ENCODE measurements around the gene MMP15.
A peak's percentile ranks its signal among the peaks of the same experiment; 100 is the strongest.

MMP15 gene

GRCh38 chr16:58035356-58036170 lies 10.0 kb downstream of the MMP15 start:
- DNase-seq: peak; percentile 54

GRCh38 chr16:58036943-58037342 lies 11.4 kb downstream of the MMP15 start:
- no peak for DNase-seq

GRCh38 chr16:58037365-58038057 lies 12.0 kb downstream of the MMP15 start:
- DNase-seq: no peak

- no peak for DNase-seq
Observed at GRCh38 chr16:58038219-58038641, 12.7 kb downstream of the MMP15 start.

GRCh38 chr16:58039829-58040495 lies 14.4 kb downstream of the MMP15 start:
- no peak for DNase-seq

DNA sequence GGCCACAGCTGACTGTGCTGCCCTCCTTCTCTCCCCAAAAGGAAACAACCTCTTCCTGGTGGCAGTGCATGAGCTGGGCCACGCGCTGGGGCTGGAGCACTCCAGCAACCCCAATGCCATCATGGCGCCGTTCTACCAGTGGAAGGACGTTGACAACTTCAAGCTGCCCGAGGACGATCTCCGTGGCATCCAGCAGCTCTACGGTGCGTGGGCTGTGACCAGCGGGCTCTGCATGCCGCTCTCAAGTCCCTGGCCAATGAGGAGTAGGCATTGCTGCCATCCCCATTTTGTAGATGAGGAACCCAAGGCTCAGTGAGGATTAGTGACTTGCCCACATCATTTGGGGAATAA lies 14.9 kb downstream of the MMP15 start:
- DNase-seq: no peak

DNA sequence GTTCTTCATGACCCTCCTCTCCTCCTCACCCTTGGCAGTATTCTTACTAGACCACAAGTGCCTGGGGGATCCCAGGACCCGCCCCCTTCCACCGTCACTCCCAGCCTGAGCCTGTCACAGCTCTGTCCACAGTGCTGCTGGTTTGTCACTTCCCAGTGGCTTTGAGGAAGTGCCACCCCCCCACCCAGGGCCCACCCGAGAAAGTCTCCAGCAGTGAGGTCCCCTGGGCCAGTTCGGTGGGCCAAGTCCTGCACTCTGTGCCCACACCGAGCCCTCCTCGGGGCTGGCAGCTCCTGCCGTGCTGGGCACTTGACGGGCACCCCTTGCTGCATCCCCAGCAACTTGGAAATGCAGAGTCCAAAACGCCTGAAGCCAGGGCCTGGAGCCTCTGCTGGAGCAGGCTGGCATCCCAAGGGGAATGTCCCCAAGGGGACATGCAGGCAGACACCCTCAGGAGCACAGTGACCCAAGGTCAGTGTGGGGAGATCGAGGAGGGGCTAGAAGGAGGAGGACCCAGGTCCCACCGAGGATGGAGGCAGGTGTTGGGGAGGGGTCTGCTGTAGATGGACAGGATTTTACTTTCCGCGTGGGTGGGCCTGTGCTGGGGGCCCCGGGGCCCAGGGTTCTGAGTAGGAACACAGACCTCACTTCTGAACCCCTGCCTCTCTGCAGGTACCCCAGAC lies 15.5 kb downstream of the MMP15 start:
- peak; percentile 15 for DNase-seq

- no peak for DNase-seq
Observed at GRCh38 chr16:58041628-58041955, 16.0 kb downstream of the MMP15 start.

DNA sequence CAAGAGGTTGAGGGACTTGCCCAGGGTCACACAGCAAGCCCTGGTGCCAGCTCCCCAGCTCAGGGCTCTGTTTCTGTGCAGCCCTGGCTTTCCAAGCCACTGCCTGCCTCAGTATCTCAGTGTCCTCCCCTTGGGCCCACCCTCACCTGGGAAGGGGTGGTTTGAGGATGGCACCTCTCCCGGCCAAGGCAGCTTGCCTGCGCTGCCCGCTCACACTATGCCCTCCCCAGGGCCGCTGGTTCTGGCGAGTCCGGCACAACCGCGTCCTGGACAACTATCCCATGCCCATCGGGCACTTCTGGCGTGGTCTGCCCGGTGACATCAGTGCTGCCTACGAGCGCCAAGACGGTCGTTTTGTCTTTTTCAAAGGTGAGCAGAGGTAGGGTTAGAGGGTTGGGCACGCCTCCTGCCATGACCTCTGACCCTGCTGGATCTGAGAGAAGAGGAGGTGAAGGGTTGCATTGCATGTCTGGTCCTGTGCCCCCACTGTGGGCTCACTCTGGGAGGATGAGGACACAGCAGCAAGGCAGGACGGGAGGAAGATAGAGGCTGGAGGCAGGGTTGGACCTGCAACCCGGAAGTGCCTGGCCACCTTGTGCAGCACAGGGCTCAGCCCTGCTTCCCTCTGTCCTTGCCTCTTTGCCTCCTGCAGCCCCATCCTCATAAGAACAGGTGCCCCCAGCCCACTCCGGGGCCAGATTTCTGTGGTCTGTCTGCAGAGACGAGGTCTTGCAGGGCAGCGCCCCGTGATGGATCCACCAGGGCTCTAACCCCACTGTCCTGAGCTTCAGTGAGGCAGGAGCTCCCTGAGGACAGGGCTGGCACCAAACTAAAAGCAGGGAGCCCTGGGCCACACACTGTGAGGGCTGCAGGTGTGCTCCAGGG lies 16.7 kb downstream of the MMP15 start:
- peak; percentile 16 for DNase-seq

GRCh38 chr16:58042886-58043515 lies 17.4 kb downstream of the MMP15 start:
- no peak for DNase-seq

DNA sequence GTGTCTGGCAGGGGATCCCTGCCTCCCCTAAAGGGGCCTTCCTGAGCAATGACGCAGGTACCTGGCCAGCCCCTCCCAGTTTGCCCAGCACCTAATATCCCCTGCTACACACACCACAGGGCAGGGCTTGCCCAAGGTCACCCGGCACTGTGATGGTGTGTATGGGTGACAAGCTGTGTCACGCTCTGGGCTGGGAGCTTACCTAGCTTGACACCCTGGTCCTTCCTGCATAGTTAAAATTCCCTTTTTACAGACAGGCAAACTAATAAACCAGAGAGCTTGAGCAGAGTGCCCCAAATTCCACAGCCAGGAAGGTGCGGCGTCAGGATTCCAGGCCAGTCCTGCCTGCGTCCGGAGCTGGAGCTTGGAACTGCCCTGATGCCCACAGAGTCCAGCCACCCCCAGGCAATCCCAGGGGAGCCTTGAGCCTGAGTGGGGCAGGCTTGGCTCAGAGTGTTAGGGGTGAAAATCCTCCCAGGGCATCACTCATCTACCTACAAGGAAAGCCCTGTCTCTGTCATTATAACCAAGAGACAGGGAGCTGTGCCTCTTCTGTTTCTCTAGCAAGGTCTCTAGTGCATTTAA lies 18.1 kb downstream of the MMP15 start:
- no peak for DNase-seq

DNA sequence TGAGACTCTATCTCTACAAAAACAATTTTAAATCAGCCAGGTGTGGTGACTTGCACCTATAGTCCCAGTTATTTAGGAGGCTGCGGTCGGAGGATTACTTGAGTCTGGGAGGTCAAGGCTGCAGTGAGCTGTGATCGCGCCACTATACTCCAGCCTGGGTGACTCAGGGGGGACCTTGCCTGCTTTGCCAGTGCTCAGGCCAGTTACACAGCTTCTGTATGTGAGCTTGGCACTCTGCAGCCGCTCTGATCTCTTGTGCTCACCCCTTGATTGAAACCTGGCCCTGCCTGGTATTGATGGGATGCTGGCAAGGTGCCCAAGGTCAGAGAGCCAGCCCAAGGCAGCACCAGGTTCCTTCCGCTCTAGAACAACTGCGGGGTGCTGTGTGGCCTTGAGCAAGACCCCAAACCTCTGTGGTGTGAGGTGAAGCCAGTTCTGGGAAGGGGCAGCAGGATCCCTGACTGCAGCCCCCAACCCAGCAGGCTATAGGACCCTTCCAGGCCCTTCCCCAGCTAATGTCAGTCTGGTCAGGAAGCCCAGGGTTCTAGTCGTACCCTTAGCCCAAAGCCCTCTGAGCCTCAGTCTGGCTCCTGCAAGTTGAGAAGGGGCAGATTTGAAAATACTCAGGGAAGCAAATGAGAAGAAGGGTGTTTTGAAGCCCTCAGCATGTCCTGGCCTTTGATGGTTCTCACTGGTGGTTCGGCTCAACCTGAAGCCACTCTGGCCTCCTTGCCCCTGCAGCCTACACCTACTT lies 18.9 kb downstream of the MMP15 start:
- peak; percentile 17 for DNase-seq

DNA sequence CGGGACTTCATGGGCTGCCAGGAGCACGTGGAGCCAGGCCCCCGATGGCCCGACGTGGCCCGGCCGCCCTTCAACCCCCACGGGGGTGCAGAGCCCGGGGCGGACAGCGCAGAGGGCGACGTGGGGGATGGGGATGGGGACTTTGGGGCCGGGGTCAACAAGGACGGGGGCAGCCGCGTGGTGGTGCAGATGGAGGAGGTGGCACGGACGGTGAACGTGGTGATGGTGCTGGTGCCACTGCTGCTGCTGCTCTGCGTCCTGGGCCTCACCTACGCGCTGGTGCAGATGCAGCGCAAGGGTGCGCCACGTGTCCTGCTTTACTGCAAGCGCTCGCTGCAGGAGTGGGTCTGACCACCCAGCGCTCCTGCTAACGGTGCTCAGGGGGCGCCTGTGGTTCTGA lies 19.5 kb downstream of the MMP15 start:
- no peak for DNase-seq

- DNase-seq: no peak
Observed at GRCh38 chr16:58046054-58046881, 20.7 kb downstream of the MMP15 start.

DNA sequence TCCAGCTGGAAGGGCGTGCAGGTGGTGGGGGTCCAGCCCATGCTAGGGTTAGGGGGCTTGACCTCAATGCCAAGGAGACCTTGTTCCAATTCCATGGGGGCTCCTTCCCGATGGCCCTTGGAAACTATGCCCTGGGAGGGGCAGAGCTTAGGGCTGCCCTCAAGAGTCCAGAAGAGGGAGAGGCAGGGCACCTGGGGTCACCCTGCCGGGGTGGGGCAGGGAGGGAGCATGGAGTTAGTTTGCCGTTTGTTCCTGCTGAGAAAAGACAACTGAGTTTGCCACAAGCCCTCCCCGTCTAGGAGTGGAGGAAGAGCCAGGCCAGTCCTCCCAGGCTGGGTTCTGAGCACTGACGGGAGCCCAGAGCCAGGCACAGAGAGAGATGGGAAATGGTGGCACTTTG lies 21.4 kb downstream of the MMP15 start:
- DNase-seq: no peak

DNA sequence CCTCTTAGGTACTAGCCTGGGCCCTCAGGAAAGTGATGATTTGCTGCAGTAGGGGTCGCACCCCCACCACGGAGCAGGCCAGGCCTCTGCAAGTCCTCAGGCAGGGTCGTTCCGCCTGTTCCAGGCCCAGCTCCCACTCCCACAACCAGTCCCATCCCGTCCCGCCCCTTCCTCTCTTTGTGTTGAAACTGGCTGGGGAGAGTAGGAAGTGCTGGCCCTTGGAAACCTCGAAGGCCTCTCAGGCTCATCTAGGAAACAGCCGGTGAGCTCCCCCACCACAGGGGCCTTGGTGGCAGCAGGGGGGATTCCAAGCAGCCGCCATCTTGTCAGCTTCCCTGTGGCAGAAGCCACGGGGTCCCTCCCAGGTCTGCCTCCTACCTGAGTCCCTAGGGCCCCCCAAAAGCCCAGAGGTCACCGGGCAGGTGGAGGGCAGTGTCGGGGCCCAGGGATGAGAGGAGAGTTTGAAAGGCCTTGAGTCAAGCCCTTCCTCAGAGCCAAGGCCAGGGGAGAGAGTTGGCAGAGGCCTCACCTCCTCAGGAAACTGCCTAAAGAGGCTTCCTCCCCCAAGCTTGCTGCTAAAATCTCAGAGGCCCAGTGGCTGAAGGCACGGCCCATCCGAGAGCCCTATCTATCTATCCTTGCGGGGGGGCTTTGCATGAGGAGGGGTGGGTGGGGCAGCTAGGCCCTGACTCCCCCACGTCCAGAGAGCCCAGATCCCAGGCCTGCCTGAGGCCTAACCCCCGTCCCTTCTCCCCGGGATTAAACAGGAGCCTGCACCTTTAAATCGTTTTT lies 22.2 kb downstream of the MMP15 start:
- no peak for DNase-seq

- no peak for DNase-seq
Observed at GRCh38 chr16:58048494-58049231, 23.1 kb downstream of the MMP15 start.

Data from femur (tissue), 1 donor.